CD4-positive, alpha-beta T cell treated with Interleukin-10 for 1 hour (primary cell): ENCODE results near the gene CDH22.

Source experiments
- DNase-seq: peaks from one replicate; pipeline ENCODE4 v3.0.0-alpha.2; 2020

Gene CDH22

GRCh38 chr20:46296526-46297250, 11.6 kb downstream of the CDH22 start:
- no peak for DNase-seq

GRCh38 chr20:46293084-46293483, 15.2 kb downstream of the CDH22 start:
- no peak for DNase-seq

- DNase-seq = no peak
These were observed 16.9 kb downstream of the CDH22 start for GRCh38 chr20:46291401-46291800.

GRCh38 chr20:46289432-46289831, 18.9 kb downstream of the CDH22 start:
- no peak for DNase-seq

GRCh38 chr20:46286977-46287376, 21.3 kb downstream of the CDH22 start:
- DNase-seq = no peak

GRCh38 chr20:46286382-46286781, 21.9 kb downstream of the CDH22 start:
- DNase-seq = no peak

- DNase-seq = no peak
These were observed 22.6 kb downstream of the CDH22 start for GRCh38 chr20:46285740-46286139.

- no peak for DNase-seq
These were observed 23.2 kb downstream of the CDH22 start for GRCh38 chr20:46285072-46285471.

- no peak for DNase-seq
These were observed 24.3 kb downstream of the CDH22 start for GRCh38 chr20:46284040-46284427.

- no peak for DNase-seq
These were observed 24.8 kb downstream of the CDH22 start for GRCh38 chr20:46283426-46284039.

- no peak for DNase-seq
These were observed 25.6 kb downstream of the CDH22 start for GRCh38 chr20:46282669-46283068.

- DNase-seq = no peak
These were observed 29.2 kb downstream of the CDH22 start for GRCh38 chr20:46279103-46279502.

GRCh38 chr20:46277602-46278001, 30.7 kb downstream of the CDH22 start:
- no peak for DNase-seq

- no peak for DNase-seq
These were observed 31.8 kb downstream of the CDH22 start for GRCh38 chr20:46276531-46276930.

- no peak for DNase-seq
These were observed 33.2 kb downstream of the CDH22 start for GRCh38 chr20:46275091-46275490.

- DNase-seq = no peak
These were observed 34.6 kb downstream of the CDH22 start for GRCh38 chr20:46273717-46274116.

- no peak for DNase-seq
These were observed 35.8 kb downstream of the CDH22 start for GRCh38 chr20:46272389-46273047.

GRCh38 chr20:46270977-46271744, 37.1 kb downstream of the CDH22 start:
- DNase-seq = no peak

- no peak for DNase-seq
These were observed 38.9 kb downstream of the CDH22 start for GRCh38 chr20:46269372-46269771.

- DNase-seq = no peak
These were observed 39.6 kb downstream of the CDH22 start for GRCh38 chr20:46268662-46269061.

- DNase-seq = no peak
These were observed 40.1 kb downstream of the CDH22 start for GRCh38 chr20:46268131-46268614.

- no peak for DNase-seq
These were observed 40.9 kb downstream of the CDH22 start for GRCh38 chr20:46267108-46268105.
